GM19395 (cell line): Measurements from ENCODE around the gene RPTOR.

ENCODE experiments used
- ATAC-seq: cut with Tn5 transposase; IDR thresholded peaks from one replicate; pipeline ENCODE4 v1.9.1; 2021; ENCODE audit warnings: mild to moderate bottlenecking, moderate library complexity; ENCODE audit not compliant: unreplicated experiment

The RPTOR gene

GRCh38 chr17:80938556-80938955, 393.9 kb downstream of the RPTOR start:
- no peak for ATAC-seq

GRCh38 chr17:80939151-80940145, 394.8 kb downstream of the RPTOR start:
- no peak for ATAC-seq

DNA sequence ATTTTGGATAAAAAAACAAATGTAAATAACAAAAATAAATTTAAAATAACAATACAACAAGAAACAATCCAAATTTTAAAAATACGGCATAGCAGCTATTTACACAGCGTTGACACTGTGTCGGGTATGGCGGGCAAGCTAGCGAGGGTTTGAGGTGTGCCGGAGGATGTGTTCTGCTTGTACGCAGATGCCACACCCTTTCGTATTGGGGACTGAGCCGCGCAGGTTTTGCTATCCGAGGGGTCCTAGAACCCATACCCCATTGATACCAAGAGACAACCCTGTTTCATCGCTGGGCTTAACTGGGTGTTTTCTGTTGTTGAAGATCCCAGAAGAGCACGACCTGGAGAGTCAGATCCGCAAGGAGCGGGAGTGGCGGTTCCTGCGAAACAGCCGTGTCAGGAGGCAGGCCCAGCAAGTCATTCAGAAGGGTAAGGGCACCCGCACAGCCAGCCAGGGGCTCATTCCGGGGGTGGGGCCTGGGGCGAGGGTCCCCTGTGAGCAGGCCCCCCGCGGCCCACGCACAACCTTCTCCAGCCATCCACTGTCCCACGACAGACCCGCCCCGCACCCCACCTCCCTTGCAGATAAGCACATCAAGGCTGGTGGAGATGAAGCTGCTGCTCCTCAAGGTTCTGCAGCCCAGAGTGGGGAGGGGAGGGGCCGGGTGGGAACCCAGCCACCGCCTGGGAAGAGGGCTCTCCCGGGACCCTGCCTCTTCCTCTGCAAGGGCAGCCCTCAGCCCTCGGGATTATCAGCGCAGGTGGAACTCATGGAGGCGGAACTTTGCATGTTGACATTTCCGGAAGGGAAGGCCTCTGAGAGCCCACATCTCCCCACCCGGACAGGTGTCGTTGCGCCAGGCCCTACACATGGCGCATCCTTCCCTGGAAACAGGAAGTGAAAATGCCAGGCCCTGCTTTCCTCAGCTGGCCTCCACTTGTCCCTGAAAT, 395.8 kb downstream of the RPTOR start:
- ATAC-seq: no peak

DNA sequence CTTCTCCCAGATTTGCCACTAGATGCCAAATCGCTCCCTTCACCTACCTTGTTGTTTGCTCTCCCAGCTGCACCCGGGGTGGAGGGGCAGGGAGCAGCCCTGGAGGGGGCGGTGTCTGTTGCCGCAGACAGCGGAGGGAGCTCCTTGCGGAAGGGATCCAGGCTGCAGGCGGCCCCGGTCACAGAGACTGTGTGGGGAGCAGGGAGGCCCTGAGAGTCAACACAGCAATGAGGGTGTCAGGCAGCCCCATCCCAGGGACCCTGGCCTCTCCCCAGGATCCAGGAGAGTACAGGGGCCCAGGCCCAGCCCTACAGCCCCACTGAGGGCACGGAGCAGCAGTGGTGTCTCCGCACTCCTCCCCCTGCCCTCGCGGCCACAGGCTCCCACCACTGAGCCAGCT, 396.5 kb downstream of the RPTOR start:
- ATAC-seq: no peak

DNA sequence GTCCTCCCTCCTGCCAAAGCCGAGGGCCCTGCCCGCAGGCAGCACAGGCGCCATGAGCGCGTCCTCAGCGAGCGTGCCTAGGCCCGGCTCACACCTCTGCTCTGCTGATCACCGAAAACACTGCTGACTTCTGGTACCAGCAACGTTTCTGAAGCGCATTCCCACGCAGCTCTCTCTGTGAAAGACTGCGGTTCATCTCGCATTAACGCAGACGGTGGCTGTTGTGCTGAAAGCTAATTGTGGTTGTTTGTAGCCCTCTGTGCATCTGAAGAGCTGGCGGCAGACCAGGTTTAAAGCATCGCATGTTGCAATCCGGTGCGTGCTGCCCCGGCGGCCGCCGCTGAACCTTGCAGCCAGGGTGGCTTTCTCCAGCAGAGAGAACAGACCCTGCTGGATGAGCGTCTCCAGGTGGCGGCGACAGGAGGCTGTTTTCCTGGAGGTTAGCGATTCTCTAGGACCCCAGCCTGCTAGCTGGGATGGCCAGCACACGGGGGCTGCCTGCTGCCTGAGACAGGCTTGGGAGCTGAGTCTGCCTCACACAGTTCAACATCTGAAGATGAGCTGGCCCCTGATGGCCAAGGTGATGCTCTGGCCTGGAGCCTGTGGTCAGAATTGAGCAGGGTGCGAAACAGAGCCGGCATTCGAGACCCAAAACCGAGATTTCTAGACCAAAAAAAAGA, 397.2 kb downstream of the RPTOR start:
- ATAC-seq: no peak

DNA sequence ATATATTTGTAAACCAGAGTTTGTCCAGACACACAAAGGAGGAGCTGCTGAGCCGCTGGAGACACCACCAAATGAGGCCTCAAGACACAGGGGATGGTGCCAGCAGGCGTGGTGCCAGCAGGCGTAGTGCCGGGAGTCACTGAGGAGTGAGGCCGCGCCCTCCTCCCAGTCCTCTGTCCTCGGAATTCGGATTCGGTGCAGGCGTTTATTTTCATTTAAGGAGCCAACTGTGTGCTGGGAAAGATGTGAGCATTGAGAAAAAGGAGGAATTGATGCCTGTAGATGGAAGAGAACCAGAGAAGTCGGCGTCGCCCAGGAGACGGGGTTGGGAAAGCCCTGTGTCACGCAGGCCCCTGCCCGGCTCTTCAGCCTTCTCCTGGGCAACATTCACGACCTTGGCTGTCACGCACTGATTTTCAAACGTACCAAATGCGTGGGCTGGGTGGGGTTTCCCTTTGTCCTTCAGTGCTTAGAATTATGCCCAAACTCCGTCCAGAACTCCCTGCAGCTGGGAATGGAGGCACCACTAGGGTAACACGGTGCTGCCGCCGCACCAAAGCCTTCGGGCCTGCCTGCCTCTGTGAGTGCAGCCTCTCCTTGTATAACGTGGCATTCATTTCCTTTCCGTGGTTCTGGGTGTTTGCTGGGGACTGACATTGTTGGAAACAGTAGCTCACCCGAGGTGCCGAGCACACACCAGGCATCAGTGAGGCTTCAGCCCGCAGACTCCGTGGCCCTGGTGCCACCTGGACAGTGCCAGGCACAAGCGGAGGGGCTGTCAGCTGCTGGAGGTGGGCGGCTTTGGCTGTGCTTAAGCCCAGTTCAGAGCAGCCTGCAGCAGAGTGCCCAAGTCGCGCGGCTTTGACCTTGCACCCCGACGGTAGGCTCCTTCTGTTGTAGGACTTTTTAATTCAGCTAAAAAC, 398.0 kb downstream of the RPTOR start:
- no peak for ATAC-seq

DNA sequence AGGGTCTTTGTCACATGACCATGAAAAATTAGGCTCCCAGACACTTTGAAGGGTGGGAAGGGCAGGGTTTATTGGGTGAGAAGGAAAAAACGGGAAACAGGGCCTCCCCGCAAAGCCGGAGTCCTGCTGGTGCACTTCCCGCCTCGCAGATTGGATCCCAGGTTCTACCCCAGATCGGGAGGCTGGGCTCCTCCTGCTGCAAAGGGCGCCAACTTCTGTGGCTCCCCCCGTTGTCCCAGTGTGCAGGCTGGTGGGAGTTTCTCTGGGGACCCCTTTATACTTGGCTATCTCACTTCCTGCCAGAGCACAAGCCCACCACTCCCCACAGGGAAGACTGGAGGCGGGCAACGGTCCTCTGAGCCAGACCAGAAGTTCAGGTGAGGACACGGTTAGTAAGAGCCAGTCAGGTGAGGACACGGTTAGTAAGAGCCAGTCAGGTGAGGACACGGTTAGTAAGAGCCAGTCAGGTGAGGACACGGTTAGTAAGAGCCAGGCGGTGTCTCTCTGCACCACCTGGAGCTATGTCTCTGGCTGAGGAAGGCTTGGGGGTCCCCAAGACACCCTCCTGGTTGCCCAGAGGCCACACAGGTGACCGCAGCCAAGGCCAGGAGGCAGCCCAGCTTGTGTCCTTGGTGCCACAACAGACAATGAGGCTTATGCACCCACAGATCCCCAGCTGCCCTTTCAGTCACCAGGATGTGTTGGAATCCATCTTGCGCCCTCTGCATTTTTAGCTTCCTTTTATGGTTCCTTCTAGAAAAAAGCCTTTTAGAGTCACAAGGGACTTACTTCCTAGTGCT, 398.9 kb downstream of the RPTOR start:
- ATAC-seq: no peak

DNA sequence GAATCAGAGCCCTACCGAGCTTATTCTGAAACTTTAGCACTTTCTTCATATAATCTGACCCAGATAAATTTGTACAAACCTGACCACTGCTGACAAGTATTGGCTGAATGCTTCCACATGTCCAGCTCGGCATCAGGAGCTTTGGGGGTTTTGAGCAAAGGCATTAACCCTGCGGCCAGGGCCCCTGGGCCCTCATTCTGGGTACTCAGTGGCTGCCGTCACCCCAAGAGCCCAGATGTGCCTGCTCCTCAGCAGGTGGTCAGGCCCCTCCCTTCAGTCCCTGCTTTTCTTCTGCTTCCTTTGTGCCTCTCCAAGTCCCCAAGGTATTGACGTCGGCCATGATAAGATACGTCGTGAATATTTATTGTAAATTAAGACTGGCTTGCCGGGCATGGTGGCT, 399.7 kb downstream of the RPTOR start:
- ATAC-seq: no peak

DNA sequence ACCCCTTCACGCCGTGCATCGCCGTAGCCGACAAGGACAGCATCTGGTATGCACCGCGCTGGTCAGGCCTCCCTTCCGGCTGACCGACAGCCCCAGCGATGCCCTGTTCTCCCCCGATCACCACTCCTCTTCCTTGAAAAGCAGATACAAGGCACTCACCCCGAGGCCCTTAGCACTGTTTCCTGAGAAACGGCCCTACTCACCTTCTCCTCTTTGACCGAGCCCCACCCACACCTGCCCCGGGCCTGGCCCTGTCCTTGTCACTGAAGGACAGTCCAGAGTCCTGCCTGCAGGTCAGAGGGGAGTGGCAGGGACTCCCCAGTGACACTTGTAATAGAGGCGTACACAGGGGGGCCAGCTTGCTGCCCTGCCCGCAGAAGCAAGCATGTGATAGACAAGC, 401.1 kb downstream of the RPTOR start:
- no peak for ATAC-seq

GRCh38 chr17:80946449-80946848, 401.8 kb downstream of the RPTOR start:
- ATAC-seq: no peak

DNA sequence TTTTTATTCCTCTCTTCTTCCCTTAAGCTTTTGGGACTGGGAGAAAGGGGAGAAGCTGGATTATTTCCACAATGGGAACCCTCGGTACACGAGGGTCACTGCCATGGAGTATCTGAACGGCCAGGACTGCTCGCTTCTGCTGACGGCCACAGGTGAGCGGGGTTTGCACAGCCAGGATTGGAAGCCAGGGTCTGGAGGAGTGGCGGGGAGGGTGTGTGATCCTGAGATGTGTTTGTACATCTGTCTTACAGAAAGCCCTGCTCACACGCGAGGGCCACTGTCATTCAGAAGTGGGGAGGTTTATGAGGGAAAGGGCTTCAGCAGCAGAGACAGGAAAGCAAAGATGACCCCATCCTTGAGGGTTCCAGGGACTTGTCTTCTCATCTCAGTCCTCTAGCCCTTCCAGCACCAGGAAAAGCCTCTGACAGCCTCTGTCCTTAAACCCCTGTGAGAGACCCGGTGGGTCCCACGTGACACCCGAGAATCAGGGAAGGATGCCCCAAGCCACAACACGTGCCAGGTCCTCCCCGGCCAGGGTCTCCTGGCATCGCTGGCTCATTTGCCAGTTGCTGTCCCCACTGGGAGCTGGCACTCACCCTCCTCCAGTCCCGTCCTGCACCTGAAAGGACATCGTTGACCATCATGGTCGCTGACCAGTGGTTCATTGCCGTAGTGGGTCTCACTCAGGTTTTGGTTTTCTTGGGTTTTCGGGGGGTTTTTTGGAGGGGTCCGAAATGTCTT, 402.7 kb downstream of the RPTOR start:
- no peak for ATAC-seq

- ATAC-seq: no peak
These were observed 403.7 kb downstream of the RPTOR start for GRCh38 chr17:80948019-80948975.

DNA sequence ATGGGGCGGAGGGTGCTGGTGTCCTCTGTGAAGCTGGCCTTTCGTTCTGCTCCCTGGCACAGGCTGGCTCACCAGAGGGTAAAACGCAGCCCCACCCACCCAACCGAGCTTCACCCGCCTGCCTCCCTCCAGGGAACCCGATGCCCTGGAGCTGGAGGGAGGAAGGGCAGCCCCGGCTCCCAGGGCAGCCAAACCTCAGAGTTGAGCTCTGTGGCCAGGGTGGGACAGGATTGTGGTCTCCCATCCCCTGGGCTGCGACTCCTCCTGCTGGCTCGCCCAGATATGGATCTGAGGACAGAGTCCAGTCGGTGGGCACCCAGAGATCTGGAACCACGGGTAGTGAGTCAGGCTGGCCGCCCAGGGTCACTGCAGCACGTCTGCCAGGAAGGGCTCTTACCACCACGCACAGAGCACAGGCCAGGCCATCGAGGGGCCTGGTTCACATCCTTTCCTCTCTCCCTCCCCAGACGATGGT, 404.4 kb downstream of the RPTOR start:
- ATAC-seq: no peak

DNA sequence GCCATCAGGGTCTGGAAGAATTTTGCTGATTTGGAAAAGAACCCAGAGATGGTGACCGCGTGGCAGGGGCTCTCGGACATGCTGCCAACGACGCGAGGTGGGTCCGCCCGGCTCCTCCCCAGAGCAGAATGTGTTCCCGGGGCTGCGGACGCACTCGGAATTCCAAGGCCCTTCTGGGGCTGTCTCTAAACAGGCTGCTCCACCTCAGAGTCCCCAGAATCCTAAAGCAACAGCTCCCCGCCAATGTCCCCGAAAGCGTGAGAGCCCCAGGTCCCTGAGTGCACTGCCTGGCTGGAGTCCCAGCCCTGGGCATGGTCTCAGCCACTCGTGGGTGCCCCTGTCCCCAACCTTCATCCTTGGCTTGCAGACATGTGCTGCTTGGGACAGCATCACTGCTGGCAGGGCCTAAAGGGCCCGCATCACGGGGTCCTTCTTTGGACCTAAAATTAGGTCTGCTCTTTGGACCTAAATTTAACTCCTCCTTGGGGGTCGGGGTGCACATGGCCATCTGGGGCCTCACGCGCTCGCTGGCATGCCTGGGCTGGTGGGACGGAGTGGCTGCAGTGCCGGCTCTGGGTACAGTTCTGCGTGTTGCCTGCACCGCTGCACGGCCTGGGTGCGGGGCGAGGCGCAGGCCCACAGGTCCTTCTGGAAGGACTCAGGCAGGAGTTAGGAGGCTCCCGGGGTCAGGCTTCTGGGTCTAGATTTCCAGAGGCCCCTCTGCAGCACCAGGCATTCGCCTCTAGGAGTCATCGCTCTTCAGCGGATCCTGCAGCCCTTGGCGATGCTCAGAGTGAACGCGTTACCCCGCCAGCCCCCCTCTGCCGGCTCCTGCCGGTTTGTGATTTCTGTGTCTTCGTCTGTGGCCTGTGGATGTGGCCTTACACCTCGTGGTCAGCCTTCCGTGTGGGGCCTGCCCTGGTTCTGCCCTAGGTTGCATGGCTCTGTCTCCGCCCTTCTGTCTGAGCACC, 405.1 kb downstream of the RPTOR start:
- no peak for ATAC-seq

- ATAC-seq: no peak
These were observed 406.0 kb downstream of the RPTOR start for GRCh38 chr17:80950466-80951120.
